Right hindlimb (tissue), 1 donor: ENCODE measurements around the gene RRAS.
"Not testable (repeated sequence)": the region's sequence is repeated elsewhere in the genome, so short reads cannot be mapped to it uniquely, and the experiment has no call there.

Experiments used
- DNase-seq: peaks from one replicate; pipeline ENCODE4 v3.0.0-alpha.2; 2018

Gene RRAS

DNA sequence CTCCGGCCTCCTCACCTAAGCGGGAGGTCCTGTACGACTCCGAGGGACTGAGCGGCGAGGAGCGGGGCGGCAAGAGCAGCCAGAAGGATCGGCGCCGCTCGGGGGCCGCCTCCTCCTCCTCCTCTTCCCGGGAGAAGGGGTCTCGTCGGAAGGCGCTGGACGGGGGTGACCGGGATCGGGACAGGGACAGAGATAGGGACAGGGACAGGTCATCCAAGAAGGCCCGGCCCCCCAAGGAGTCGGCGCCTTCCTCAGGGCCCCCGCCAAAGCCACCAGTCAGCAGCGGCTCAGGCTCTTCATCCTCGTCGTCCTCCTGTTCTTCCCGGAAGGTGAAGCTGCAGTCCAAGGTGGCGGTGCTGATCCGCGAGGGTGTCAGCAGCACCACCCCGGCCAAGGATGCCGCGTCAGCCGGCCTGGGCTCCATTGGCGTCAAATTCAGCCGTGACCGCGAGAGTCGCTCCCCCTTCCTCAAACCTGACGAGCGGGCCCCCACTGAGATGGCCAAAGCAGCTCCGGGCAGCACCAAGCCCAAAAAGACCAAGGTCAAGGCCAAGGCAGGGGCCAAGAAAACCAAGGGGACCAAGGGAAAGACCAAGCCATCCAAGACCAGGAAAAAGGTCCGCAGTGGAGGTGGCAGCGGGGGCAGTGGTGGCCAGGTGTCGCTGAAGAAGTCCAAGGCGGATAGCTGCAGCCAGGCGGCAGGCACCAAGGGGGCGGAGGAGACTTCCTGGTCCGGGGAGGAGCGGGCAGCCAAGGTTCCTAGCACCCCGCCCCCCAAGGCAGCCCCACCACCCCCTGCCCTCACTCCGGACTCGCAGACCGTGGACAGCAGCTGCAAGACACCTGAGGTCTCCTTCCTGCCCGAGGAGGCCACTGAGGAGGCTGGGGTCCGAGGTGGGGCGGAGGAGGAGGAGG is 12.9 kb upstream of the RRAS start:
- DNase-seq = no peak

- DNase-seq = no peak
Observed at GRCh38 chr19:49651820-49652550, 12.0 kb upstream of the RRAS start.

DNA sequence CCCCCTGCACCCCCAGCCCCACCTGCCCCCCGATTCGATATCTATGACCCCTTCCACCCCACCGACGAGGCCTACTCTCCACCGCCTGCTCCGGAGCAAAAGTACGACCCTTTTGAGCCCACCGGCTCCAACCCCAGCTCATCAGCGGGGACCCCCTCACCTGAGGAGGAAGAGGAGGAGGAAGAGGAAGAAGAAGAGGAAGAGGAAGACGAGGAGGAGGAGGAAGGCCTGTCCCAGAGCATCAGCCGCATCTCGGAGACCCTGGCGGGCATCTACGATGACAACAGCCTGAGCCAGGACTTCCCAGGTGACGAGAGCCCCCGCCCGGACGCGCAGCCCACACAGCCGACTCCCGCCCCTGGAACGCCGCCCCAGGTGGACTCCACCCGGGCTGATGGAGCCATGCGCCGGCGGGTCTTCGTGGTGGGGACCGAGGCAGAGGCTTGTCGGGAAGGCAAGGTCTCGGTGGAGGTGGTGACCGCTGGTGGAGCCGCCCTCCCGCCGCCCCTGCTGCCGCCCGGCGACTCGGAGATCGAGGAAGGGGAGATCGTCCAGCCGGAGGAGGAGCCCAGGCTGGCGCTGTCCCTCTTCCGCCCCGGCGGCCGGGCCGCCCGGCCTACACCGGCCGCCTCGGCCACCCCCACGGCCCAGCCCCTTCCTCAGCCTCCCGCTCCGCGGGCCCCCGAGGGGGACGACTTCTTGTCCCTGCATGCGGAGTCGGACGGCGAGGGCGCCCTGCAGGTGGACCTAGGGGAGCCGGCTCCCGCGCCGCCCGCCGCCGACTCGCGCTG is 11.3 kb upstream of the RRAS start:
- no peak for DNase-seq

GRCh38 chr19:49646586-49646985 is 6.6 kb upstream of the RRAS start:
- no peak for DNase-seq

- DNase-seq = no peak
Observed at GRCh38 chr19:49645995-49646394, 6.1 kb upstream of the RRAS start.

DNA sequence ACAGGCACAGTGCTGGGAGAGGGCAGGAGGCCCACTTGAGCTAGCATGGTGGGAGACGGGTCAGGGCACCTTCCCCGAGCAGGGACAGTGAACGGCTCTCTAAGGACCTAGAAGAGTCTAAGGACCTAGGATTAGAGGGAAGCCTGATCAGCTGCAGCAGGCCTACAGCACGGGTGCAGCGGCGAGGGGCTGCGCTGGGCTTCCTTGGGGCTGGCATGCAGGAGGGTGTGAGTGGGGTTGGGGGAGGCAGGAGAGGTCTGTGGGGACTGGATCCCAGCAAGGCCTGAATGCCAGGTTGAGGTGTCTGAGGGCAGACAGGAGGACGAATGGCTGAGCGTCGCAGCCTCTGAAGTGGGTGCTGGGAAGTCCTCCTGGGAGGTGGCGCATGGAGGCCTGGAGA is 5.6 kb upstream of the RRAS start:
- no peak for DNase-seq

DNA sequence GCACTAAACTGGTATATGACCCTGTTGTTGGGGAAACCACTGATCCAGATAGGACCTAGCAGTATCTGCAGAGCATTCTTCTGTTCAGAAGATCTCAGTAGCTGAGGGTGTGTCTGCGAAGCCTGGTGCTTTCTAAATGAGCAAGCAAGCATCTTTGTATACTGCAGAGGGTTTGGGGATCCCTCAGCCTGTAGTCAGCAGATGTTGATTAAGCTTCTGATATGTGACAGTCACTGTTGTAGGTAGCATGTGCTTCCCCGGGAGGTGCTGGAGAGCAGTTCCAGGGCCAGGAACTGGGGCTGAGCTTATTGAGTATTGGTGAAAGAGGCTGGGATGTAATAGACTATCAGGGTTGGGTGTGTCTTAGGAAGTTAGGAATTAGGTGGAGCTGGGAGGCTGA is 3.5 kb upstream of the RRAS start:
- no peak for DNase-seq

- no peak for DNase-seq
Observed at GRCh38 chr19:49642492-49643035, 2.6 kb upstream of the RRAS start.

DNA sequence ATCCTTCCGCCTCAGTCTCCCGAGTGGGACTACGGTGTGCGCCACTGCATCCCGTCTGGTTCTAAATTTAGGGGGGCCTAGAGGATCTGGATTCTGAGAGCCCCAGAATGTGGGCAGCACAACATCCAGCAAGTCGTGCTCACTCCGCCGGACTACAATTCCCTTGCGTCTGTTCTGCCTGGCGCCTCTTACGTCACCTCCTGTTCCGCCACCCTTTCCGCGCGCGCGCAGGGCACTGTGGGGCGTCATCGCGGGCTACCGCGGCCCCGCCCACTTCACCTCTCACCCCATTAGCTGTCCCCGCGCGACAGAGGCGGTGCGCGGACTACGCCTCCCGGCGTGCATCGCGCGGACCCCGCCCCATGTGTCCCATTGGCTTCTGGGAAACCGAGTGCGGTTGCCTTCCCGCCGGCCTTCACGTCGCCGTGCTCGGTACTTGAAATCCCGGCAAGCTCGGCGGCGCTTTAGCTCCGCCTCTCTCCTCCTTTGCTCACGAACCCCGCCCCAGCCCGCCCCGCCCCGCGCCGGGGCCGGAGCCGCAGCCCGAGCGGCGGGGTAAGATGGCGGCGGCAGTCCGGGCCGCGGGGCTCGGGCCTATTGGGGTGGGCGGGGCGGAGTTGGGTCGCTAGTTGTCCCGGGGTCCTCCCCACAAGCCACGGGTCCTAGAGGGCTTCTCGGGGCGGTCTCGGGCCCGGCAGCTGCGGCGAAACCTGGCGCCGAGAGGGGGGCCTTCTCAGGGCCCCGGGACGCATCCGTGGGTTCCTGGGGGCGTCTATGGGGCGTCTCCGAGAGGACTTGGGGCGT is 1.9 kb upstream of the RRAS start, which contains the start of gene SCAF1:
SCAF1 (plus strand) TSS at position 522 of the 804 bp plus-strand sequence. CDS start 2,818 bp downstream, outside the sequence.
- peak; percentile 100 for DNase-seq

- no peak for DNase-seq
Observed at GRCh38 chr19:49639401-49640112, 386 bp downstream of the RRAS start.

- DNase-seq = peak; percentile 82
Observed at GRCh38 chr19:49637821-49638738, 1.9 kb downstream of the RRAS start.

DNA sequence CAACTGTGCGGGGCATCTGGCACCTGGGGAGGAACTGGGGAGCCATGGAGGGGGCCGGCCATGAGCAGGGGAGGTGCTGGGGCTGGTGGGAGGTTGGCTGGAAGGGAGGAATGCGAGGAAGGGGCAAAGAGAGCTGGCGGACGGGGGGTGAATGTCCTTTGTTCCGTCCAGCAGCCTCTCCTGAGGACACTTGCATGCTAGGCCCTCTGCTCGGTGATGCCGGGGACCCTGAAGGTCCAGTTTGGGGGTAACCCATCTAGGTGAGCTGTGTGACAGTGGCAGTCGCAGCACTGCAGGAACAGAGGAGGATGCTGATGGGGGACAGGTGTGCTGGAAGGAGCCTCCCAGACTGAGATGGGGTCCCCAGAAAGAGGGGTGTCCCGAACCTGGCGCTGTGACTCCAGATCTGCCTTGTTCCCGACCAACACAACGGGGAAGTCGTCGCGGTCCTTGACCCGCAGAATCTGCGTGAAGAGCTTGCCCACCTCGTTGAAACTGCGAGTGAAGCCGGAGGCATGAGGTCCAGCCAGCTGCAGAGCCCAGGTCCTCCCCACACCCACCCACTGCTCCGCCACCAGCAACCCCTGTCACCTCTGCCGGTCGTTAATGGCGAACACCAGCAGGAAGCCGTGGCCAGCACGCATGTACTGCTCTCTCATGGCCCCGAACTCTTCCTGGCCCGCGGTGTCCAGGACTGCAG is 3.6 kb downstream of the RRAS start:
- no peak for DNase-seq

- no peak for DNase-seq
Observed at GRCh38 chr19:49635530-49636232, 4.3 kb downstream of the RRAS start.

GRCh38 chr19:49633273-49633672 is 6.7 kb downstream of the RRAS start:
- DNase-seq = not testable (repeated sequence)

DNA sequence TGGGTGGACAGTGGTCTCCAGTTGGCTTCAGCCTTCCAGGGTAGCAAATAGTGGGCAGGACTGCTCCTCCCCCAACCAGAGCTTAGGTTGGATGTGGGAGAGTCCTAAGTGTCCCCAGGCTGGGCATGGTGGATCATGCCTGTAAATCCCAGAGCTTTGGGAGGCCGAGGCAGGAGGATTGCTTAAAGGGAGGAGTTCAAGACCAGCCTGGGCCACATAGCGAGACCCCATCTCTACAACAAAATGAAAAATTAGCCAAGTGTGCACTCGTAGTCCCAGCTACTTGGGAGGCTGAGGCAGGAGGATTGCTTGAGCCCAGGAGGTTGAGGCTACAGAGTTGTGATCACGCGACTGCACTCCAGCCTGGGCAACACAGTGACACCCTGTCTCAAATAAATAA is 7.4 kb downstream of the RRAS start:
- DNase-seq = no peak

DNA sequence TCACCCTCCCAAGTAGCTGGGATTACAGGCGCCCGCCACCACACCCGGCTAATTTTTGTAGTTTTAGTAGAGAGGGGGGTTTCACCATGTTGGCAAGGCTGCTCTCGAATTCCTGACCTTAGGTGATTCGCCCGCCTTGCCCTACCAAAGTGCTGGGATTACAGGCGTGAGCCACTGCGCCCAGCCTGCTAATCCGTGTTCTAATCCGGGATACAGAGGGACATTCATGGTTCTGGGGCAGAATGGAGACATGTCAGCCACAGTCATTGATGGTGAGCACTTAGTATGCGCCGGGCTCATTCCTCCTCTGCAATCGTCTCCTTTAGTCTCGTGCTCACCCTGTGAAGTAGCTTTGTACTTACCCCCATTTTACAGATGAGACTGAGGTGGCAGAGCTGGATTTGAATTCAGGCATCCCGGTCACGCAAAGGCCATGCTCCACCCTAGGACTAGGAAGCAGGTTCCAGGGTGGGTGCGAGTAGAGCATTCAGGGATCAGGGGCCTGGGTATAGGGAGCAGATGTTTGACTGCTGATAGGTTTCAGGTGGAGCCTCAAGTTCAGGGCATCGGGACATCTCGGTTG is 8.2 kb downstream of the RRAS start:
- DNase-seq = no peak

- DNase-seq = no peak
Observed at GRCh38 chr19:49631014-49631588, 8.8 kb downstream of the RRAS start.

DNA sequence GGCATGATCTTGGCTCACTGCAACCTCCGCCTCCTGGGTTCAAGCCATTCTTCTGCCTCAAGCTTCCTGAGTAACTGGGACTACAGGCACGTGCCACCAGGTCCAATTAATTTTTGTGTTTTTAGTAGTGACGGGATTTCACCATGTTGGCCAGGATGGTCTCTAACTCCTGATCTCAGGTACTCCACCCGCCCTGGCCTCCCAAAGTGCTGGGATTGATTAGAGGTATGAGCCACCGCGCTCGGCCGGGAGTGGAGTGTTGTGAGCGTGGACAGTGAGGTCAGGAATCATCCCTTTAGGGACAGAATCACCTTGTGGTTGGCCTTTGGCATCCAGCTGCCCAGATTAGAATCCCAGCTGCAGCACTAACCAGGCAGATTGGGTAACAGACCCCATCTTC is 10.3 kb downstream of the RRAS start:
- DNase-seq = no peak
